Panc1 (cell line): ENCODE results near the gene C2orf76.

ENCODE experiments used
- TCF7L2 ChIP-seq: IDR thresholded peaks from 2 replicates; pipeline ENCODE4 v1.6.1; 2011; ENCODE audit warnings: mild to moderate bottlenecking, low read depth, low read length, inconsistent platforms
- TF ChIP-seq, protein P1 (sequence below): fragments of 450-650 bp; IDR thresholded peaks from 2 replicates; pipeline ENCODE4 v1.5.1; 2017; ENCODE audit warnings: mild to moderate bottlenecking

DNA sequence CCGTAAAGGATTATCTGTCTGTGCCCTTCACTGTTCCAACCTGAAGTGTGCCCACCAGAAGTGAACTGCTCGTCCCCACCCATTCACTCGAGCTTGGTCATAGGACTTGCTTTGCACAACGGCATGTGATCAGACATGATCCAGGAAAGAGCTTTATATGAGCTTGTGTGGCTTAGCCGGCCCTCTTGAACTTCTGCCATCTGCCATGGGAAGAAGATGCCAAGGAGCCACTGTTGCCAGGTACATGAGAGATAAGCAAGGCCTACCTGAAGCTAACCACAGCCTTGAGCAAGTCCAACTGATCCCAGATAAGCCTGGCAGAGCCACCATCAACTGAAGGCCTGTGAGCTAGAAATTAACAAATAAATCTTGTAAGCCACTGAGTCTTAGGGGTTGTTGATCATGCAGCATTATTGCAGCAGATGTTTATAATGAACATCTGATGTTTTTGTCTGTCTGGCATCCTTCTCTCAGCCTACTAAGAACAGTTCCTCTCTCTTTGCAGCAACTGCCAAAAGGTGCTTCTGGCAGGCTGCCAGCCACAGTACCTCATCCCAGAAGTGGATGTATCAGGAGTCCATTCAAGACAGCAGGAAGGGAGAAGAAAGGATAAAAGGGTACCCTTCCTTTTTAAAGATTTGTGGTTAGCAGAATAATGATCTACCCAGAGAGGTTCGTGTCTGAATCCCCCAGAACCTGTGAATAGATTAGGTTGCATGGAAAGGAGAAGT is 16.9 kb upstream of the C2orf76 start:
- TF ChIP-seq, protein P1, sequence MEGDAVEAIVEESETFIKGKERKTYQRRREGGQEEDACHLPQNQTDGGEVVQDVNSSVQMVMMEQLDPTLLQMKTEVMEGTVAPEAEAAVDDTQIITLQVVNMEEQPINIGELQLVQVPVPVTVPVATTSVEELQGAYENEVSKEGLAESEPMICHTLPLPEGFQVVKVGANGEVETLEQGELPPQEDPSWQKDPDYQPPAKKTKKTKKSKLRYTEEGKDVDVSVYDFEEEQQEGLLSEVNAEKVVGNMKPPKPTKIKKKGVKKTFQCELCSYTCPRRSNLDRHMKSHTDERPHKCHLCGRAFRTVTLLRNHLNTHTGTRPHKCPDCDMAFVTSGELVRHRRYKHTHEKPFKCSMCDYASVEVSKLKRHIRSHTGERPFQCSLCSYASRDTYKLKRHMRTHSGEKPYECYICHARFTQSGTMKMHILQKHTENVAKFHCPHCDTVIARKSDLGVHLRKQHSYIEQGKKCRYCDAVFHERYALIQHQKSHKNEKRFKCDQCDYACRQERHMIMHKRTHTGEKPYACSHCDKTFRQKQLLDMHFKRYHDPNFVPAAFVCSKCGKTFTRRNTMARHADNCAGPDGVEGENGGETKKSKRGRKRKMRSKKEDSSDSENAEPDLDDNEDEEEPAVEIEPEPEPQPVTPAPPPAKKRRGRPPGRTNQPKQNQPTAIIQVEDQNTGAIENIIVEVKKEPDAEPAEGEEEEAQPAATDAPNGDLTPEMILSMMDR, result no peak
- TF ChIP-seq TCF7L2, result no peak
